SH-SY5Y (cell line): ENCODE data around the gene GMPR2.

Experiments used
- GATA2 ChIP-seq: IDR thresholded peaks from 2 replicates; pipeline ENCODE4 v1.6.1; 2011; ENCODE audit warnings: mild to moderate bottlenecking, low read depth, low read length
- GATA3 ChIP-seq: IDR thresholded peaks from 2 replicates; pipeline ENCODE4 v1.6.1; 2011; ENCODE audit warnings: low read depth, mild to moderate bottlenecking, low read length, moderate library complexity

The GMPR2 gene

GRCh38 chr14:24232645-24233537, at the start of gene GMPR2:
Gene GMPR2, plus strand, starts transcription at chr14:24232929. Its CDS starts 325 bp downstream, at chr14:24233254.
- no peak for TF ChIP-seq GATA3

- no peak for TF ChIP-seq GATA3
- TF ChIP-seq GATA2, result no peak
These were observed 49.7 kb upstream of the GMPR2 start for GRCh38 chr14:24183014-24183481.

- no peak for TF ChIP-seq GATA3
- no peak for TF ChIP-seq GATA2
These were observed 48.4 kb upstream of the GMPR2 start for GRCh38 chr14:24184104-24184970.

- TF ChIP-seq GATA2, result no peak
- no peak for TF ChIP-seq GATA3
These were observed 47.7 kb upstream of the GMPR2 start for GRCh38 chr14:24185026-24185425.

- no peak for TF ChIP-seq GATA2
- TF ChIP-seq GATA3, result no peak
These were observed 47.0 kb upstream of the GMPR2 start for GRCh38 chr14:24185741-24186140.

- TF ChIP-seq GATA2 (no peak), GATA3 (no peak)
These were observed 45.7 kb upstream of the GMPR2 start for GRCh38 chr14:24186831-24187538.

GRCh38 chr14:24187539-24187915, 45.2 kb upstream of the GMPR2 start:
- TF ChIP-seq GATA2, result no peak
- TF ChIP-seq GATA3, result no peak

- TF ChIP-seq GATA3, result no peak
- 0 out of 2 replicates have a peak, but pooled peaks have one; percentile 18 for TF ChIP-seq GATA2
These were observed 44.3 kb upstream of the GMPR2 start, which contains the start of gene IPO4 for GRCh38 chr14:24188251-24189058. Gene IPO4, minus strand, starts transcription at chr14:24188816. Its CDS starts 29 bp downstream, at chr14:24188787.

- no peak for TF ChIP-seq GATA2
- TF ChIP-seq GATA3, result no peak
These were observed 43.7 kb upstream of the GMPR2 start for GRCh38 chr14:24189059-24189375.

GRCh38 chr14:24189460-24189859, 43.3 kb upstream of the GMPR2 start:
- TF ChIP-seq GATA3 (no peak), GATA2 (no peak)

GRCh38 chr14:24190416-24190815, 42.3 kb upstream of the GMPR2 start:
- no peak for TF ChIP-seq GATA3
- TF ChIP-seq GATA2, result no peak

GRCh38 chr14:24192933-24193332, 39.8 kb upstream of the GMPR2 start:
- TF ChIP-seq GATA2 (no peak), GATA3 (no peak)

- TF ChIP-seq GATA2 (no peak), GATA3 (no peak)
These were observed 38.4 kb upstream of the GMPR2 start for GRCh38 chr14:24194186-24194872.

- TF ChIP-seq GATA3, result no peak
- TF ChIP-seq GATA2, result no peak
These were observed 37.9 kb upstream of the GMPR2 start for GRCh38 chr14:24194873-24195185.
